Fibroblast of lung (primary cell): ENCODE results near the gene SELENOH.

ENCODE experiments used
- CTCF ChIP-seq, 2 donors: IDR thresholded peaks in 1 of 2; conservative IDR thresholded peaks in 1 of 2; 1 replicate in 1 of 2; 2 replicates in 1 of 2; pipeline ENCODE4 v1.5.1; 2011 to 2012; ENCODE audit warnings: low read length in 2 of 2, control low read depth in 1 of 2, inconsistent platforms in 1 of 2, low read depth in 1 of 2, mild to moderate bottlenecking in 1 of 2
- EZH2 ChIP-seq: IDR thresholded peaks from 2 replicates; pipeline ENCODE4 v1.5.1; 2012; ENCODE audit warnings: low read length, control low read depth, mild to moderate bottlenecking; ENCODE audit errors: missing control alignments

DNA sequence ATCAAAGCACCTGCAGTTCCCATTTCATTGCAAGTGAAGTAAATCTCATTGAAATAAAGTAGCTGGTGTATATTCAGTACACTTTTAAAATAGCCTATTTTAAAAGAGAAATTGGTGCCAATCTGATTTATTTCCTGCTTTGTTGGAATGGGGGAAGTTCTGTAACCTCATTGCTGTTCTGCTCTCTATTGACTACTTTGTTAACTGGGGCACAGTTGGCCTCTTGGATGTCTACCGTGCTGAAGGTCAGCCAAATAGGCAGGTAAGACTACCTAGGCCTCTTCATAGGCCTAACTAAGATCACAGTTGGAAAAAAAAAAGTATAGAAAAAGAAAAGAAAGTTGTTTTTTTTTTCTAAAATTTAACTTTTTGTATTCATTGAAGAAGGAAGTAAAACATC lies 29.5 kb downstream of the SELENOH start:
- TF ChIP-seq CTCF (conservative IDR thresholded peaks at IDR 0.05 in 1 of 2, IDR thresholded peaks at IDR 0.05 in 1 of 2; ENCODE audit: low read depth in 1 of 2, low read length in 2 of 2) (no peak), EZH2 (no peak)
